ENCODE measurements around the gene BTBD19. TPM values are rescaled to one million over a fixed set of nuclear protein-coding genes. Genes with fewer than 3 reads are reported as not detected.
"Not testable (repeated sequence)": the region's sequence is repeated elsewhere in the genome, so short reads cannot be mapped to it uniquely, and the experiment has no call there.

The BTBD19 gene
- polyA plus RNA-seq, 1 donor (not counting 4 experiments of a cell fraction or from before 2014, with no cell fraction given): 2.9 TPM

DNA sequence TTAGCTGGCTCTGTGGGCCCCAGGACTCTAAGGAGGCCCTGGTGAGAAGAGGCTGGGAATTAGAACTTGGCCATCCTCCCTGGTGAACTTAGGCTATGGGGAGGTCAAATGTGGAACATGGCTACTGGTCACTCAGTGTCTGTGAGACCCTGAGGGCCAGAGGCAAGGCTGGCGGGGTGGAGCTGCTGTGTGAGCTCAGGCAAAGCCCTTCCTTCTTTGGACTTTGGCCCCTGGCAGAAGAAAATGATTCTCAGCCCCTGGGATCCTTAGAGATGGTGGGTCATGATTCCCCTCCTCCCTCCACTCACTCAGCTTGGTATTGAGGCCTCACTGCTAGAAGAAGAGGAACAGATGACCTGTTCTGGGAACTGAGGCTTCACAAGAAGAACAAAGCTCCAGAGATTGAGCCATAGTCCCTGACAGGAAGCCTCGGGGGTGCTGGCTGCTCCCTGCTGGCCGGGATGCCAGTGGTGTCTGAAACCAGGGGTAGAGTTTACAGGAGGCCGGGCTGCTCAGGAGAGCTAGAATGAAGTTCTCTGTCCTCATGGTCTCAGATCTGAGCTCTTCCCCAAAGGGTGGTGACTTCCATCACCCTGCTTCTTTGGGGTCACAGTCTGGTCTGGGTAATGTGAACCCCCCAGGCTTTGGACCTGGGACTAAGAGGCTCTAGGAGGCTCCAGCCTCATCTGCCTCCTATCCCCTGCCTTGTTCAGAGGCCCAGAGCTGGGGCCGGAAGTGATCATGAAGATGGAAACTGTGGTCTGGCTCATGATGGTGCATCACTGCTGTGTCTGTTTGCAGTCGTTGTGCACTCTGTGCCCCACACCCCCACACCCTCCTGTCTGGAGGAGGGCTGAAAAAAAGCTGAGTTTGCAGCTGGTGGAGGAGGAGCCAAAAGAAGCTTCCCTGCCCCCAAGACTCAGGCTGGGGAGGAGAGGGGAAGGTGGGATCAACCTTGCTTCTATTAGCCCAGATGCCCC is 905 bp downstream of the BTBD19 start:
- no peaks in the 10 kb centered on the region for H3K9me1 ChIP-seq (ENCODE audit: control insufficient read depth, extremely low read depth, insufficient read depth, low read length)
- no peak overlapping the region for H2AFZ ChIP-seq (ENCODE audit: control insufficient read depth, low read length)
- peak overlapping the region; percentile 78 for H3K9ac ChIP-seq (ENCODE audit: control insufficient read depth, extremely low read depth, insufficient read depth, low read length)
- peaks cover 3% of the 10 kb centered on the region for H3K79me2 ChIP-seq (ENCODE audit: control insufficient read depth, insufficient read depth, low read length)
- H3K4me1 ChIP-seq (ENCODE audit: control insufficient read depth, extremely low read depth, insufficient read depth, low read length): peaks cover 46% of the 10 kb centered on the region
- H3K4me2 ChIP-seq (ENCODE audit: control insufficient read depth, extremely low read depth, insufficient read depth, low read depth, low read length): peak overlapping the region; percentile 81
- no peaks in the 10 kb centered on the region for H3K9me3 ChIP-seq (ENCODE audit: control insufficient read depth, low read depth, low read length)
- FAIRE-seq: peak; percentile 34
- dilution Hi-C loops (cut with MboI; ENCODE audit: extremely low pct_ligation_motif_present, low sequenced_read_pairs): no loop called here
- TF ChIP-seq CTCF (optimal IDR thresholded peaks at IDR 0.05 in 1 of 3, IDR thresholded peaks at IDR 0.05 in 1 of 3, conservative IDR thresholded peaks at IDR 0.05 in 1 of 3; ENCODE audit: extremely low read depth in 1 of 3, insufficient read depth in 2 of 3, low read length in 3 of 3) (no peak), EZH2 (IDR thresholded peaks at IDR 0.05; ENCODE audit: low read length) (no peak)
- peak overlapping the region; percentile 95 for H3K27ac ChIP-seq (ENCODE audit: control insufficient read depth, insufficient read depth, low read length)
- H3K4me3 ChIP-seq (ENCODE audit: control insufficient read depth in 2 of 3, extremely low read depth in 1 of 3, insufficient read depth in 2 of 3, low read depth in 1 of 3, low read length in 3 of 3): no peak overlapping the region
- no peak for DNase-seq (ENCODE audit: low read depth, low spot score)
- H3K36me3 ChIP-seq (ENCODE audit: control insufficient read depth in 2 of 2, extremely low read depth in 1 of 2, insufficient read depth in 2 of 2, low read length in 2 of 2): peaks cover 13 to 42% of the 10 kb centered on the region in 2 experiments
- no peaks in the 10 kb centered on the region for H4K20me1 ChIP-seq (ENCODE audit: control insufficient read depth, extremely low read depth, insufficient read depth, low read length)
- no peaks in the 10 kb centered on the region for H3K27me3 ChIP-seq (ENCODE audit: control insufficient read depth, extremely low read depth, insufficient read depth, low read length)

- Histone ChIP-seq H3K36me3 (ENCODE audit: control insufficient read depth in 2 of 2, extremely low read depth in 1 of 2, insufficient read depth in 2 of 2, low read length in 2 of 2) (peaks cover 10 to 39% of the 10 kb centered on the region in 2 experiments), H3K27ac (ENCODE audit: control insufficient read depth, insufficient read depth, low read length) (no peak overlapping the region), H3K27me3 (ENCODE audit: control insufficient read depth, extremely low read depth, insufficient read depth, low read length) (no peaks in the 10 kb centered on the region), H4K20me1 (ENCODE audit: control insufficient read depth, extremely low read depth, insufficient read depth, low read length) (no peaks in the 10 kb centered on the region), H3K4me1 (ENCODE audit: control insufficient read depth, extremely low read depth, insufficient read depth, low read length) (peaks cover 53% of the 10 kb centered on the region), H3K4me2 (ENCODE audit: control insufficient read depth, extremely low read depth, insufficient read depth, low read depth, low read length) (no peak overlapping the region), H3K9ac (ENCODE audit: control insufficient read depth, extremely low read depth, insufficient read depth, low read length) (no peak overlapping the region), H3K79me2 (ENCODE audit: control insufficient read depth, insufficient read depth, low read length) (no peaks in the 10 kb centered on the region), H3K4me3 (ENCODE audit: control insufficient read depth in 2 of 3, extremely low read depth in 1 of 3, insufficient read depth in 2 of 3, low read depth in 1 of 3, low read length in 3 of 3) (no peak overlapping the region), H3K9me3 (ENCODE audit: control insufficient read depth, low read depth, low read length) (no peaks in the 10 kb centered on the region), H2AFZ (ENCODE audit: control insufficient read depth, low read length) (no peak overlapping the region), H3K9me1 (ENCODE audit: control insufficient read depth, extremely low read depth, insufficient read depth, low read length) (no peaks in the 10 kb centered on the region)
- no peak for FAIRE-seq
- no peak for TF ChIP-seq EZH2 (IDR thresholded peaks at IDR 0.05; ENCODE audit: low read length)
- no peak for TF ChIP-seq CTCF (optimal IDR thresholded peaks at IDR 0.05 in 1 of 3, IDR thresholded peaks at IDR 0.05 in 1 of 3, conservative IDR thresholded peaks at IDR 0.05 in 1 of 3; ENCODE audit: extremely low read depth in 1 of 3, insufficient read depth in 2 of 3, low read length in 3 of 3)
- dilution Hi-C loops (cut with MboI; ENCODE audit: extremely low pct_ligation_motif_present, low sequenced_read_pairs): no loop called here
- DNase-seq (ENCODE audit: low read depth, low spot score): no peak
These were observed 1.9 kb downstream of the BTBD19 start for GRCh38 chr1:44810101-44810761.

DNA sequence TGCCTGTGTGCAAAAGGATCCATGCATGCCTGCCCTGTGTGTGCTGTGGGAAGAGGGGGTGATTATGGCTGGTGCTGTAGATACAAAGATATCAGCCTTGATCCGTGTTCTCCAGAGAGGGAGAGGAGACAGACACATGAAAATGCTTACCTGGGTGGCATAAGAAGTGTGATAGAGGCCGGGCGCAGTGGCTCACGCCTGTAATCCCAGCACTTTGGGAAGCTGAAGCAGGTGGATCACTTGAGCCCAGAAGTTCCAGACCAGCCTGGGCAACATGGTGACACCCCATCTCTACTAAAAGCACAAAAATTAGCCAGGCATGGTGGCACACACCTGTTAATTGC is 2.4 kb downstream of the BTBD19 start:
- H3K9ac ChIP-seq (ENCODE audit: control insufficient read depth, extremely low read depth, insufficient read depth, low read length); FAIRE-seq; H2AFZ ChIP-seq (ENCODE audit: control insufficient read depth, low read length); H3K4me3 ChIP-seq (ENCODE audit: control insufficient read depth in 2 of 3, extremely low read depth in 1 of 3, insufficient read depth in 2 of 3, low read depth in 1 of 3, low read length in 3 of 3); DNase-seq (ENCODE audit: low read depth, low spot score); H3K9me3 ChIP-seq (ENCODE audit: control insufficient read depth, low read depth, low read length); dilution Hi-C loops (cut with MboI; ENCODE audit: extremely low pct_ligation_motif_present, low sequenced_read_pairs); H3K9me1 ChIP-seq (ENCODE audit: control insufficient read depth, extremely low read depth, insufficient read depth, low read length); H3K79me2 ChIP-seq (ENCODE audit: control insufficient read depth, insufficient read depth, low read length); H3K4me2 ChIP-seq (ENCODE audit: control insufficient read depth, extremely low read depth, insufficient read depth, low read depth, low read length); H3K27me3 ChIP-seq (ENCODE audit: control insufficient read depth, extremely low read depth, insufficient read depth, low read length); H3K27ac ChIP-seq (ENCODE audit: control insufficient read depth, insufficient read depth, low read length); H4K20me1 ChIP-seq (ENCODE audit: control insufficient read depth, extremely low read depth, insufficient read depth, low read length): not testable (repeated sequence)
- Histone ChIP-seq H3K4me1 (ENCODE audit: control insufficient read depth, extremely low read depth, insufficient read depth, low read length) (peaks cover 58% of the 10 kb centered on the region), H3K36me3 (ENCODE audit: control insufficient read depth in 2 of 2, extremely low read depth in 1 of 2, insufficient read depth in 2 of 2, low read length in 2 of 2) (peaks cover 10 to 35% of the 10 kb centered on the region in 2 experiments)
